Uterus (tissue), 2 donors: ENCODE measurements around the gene ZFAND3.

ENCODE experiments used
- CTCF ChIP-seq, 4 experiments: fragments of 200-600 bp in 2 of 4; fragments of 450-650 bp in 2 of 4; sonication (generic) in 2 of 4; IDR thresholded peaks; one replicate each; pipeline ENCODE4 v1.5.1; 2016 to 2019; ENCODE audit warnings: antibody characterized with exemption in 4 of 4, mild to moderate bottlenecking in 2 of 4, moderate library complexity in 1 of 4
- POLR2A ChIP-seq, 2 donors: fragments of 450-650 bp; IDR thresholded peaks; one replicate each; pipeline ENCODE4 v1.6.1; 2016; ENCODE audit warnings: antibody characterized with exemption in 2 of 2, mild to moderate bottlenecking in 1 of 2, moderate library complexity in 1 of 2

GRCh38 chr6:37922563-37922962 lies 103.0 kb downstream of the ZFAND3 start:
- TF ChIP-seq CTCF (IDR thresholded peaks at IDR 0.05) (no peak), POLR2A (IDR thresholded peaks at IDR 0.05) (no peak)
